SKM-1 (cell line): ENCODE measurements around the gene GPATCH2L.

Source experiments
- DNase-seq: peaks from one replicate; lab custom pipeline; 2025; ENCODE audit not compliant: unreplicated experiment; lab: John Stamatoyannopoulos, UW

Gene GPATCH2L

GRCh38 chr14:76253111-76253510, 101.4 kb downstream of the GPATCH2L start:
- no peak for DNase-seq

GRCh38 chr14:76256545-76256944, 104.8 kb downstream of the GPATCH2L start:
- DNase-seq, result no peak

- no peak for DNase-seq
These were observed 105.5 kb downstream of the GPATCH2L start for GRCh38 chr14:76257111-76257803.

GRCh38 chr14:76257842-76258397, 106.2 kb downstream of the GPATCH2L start:
- no peak for DNase-seq

- DNase-seq, result no peak
These were observed 107.5 kb downstream of the GPATCH2L start for GRCh38 chr14:76259029-76259735.

- DNase-seq, result no peak
These were observed 109.0 kb downstream of the GPATCH2L start for GRCh38 chr14:76260749-76261148.

- DNase-seq, result no peak
These were observed 109.7 kb downstream of the GPATCH2L start for GRCh38 chr14:76261371-76261811.

GRCh38 chr14:76262641-76263040, 110.9 kb downstream of the GPATCH2L start:
- no peak for DNase-seq
